ENCODE measurements around the gene RND1. TPM values are rescaled to one million over a fixed set of nuclear protein-coding genes. Genes with fewer than 3 reads are reported as not detected.

The RND1 gene
- total and polyA plus RNA-seq, 2 of the 13 experiments (the other 11 are each of a cell fraction or from before 2014, with no cell fraction given), result 1.8 to 1.9 TPM

GRCh38 chr12:48851883-48852733 is 13.6 kb downstream of the RND1 start, which contains the start of gene DDX23 (continued):
- TF ChIP-seq NFIC (IDR thresholded peaks at IDR 0.05; ENCODE audit: low read length), result no peak
- no peak for TF ChIP-seq GATA4 (IDR thresholded peaks at IDR 0.05; ENCODE audit: borderline replicate concordance, low read depth)
- peak; percentile 87; the same call in 1 of the 2 replicates for TF ChIP-seq HINFP (CRISPR knock-in tag; IDR thresholded peaks at IDR 0.05; ENCODE audit: low read depth)
- TF ChIP-seq AFF4 (CRISPR knock-in tag; IDR thresholded peaks at IDR 0.05), result no peak
- TF ChIP-seq ZNF362 (CRISPR knock-in tag; IDR thresholded peaks at IDR 0.05; ENCODE audit: borderline replicate concordance), result no peak
- no peak for TF ChIP-seq RFXANK (CRISPR knock-in tag; IDR thresholded peaks at IDR 0.05)
- TF ChIP-seq ZFP37 (CRISPR knock-in tag; IDR thresholded peaks at IDR 0.05; ENCODE audit: borderline replicate concordance), result 0 out of 2 replicates have a peak, but pooled peaks have one; percentile 42
- TF ChIP-seq ZNF724P (CRISPR knock-in tag; IDR thresholded peaks at IDR 0.05; ENCODE audit: borderline replicate concordance), result no peak
- TF ChIP-seq ZNF646 (CRISPR knock-in tag; IDR thresholded peaks at IDR 0.05), result no peak
- 0 out of 2 replicates have a peak, but pooled peaks have one; percentile 48 for TF ChIP-seq ZNF451 (CRISPR knock-in tag; IDR thresholded peaks at IDR 0.05)
- peak; percentile 58 for TF ChIP-seq AGO1 (IDR thresholded peaks at IDR 0.05; ENCODE audit: low read depth, low read length, poor library complexity, severe bottlenecking)
- TF ChIP-seq ZNF34 (CRISPR knock-in tag; IDR thresholded peaks at IDR 0.05; ENCODE audit: borderline replicate concordance), result no peak
- TF ChIP-seq ATF5 (CRISPR knock-in tag; IDR thresholded peaks at IDR 0.05; ENCODE audit: low read depth), result no peak

All from HepG2 (cell line).